ENCODE measurements around the gene ALG9.

DNA sequence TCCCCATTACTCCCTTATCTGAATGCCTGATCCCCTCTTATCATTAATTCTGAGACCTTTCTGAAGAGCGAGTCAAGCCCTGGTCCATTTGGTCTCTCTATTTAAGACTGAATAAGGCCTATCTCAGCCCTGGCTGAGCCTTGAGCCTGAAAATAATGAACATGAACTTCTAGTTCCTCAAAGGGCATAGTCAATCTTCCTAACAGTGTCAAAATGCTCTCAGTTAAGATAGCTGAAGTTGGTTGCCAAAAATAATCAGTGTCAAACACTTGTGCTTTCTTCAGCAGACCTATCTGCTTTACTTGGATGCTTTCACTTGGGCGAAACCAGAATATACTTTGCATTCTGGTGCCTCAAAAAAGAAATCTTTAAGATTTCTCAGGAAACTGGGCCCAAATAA lies 62.5 kb downstream of the ALG9 start:
- TF ChIP-seq, protein P1, sequence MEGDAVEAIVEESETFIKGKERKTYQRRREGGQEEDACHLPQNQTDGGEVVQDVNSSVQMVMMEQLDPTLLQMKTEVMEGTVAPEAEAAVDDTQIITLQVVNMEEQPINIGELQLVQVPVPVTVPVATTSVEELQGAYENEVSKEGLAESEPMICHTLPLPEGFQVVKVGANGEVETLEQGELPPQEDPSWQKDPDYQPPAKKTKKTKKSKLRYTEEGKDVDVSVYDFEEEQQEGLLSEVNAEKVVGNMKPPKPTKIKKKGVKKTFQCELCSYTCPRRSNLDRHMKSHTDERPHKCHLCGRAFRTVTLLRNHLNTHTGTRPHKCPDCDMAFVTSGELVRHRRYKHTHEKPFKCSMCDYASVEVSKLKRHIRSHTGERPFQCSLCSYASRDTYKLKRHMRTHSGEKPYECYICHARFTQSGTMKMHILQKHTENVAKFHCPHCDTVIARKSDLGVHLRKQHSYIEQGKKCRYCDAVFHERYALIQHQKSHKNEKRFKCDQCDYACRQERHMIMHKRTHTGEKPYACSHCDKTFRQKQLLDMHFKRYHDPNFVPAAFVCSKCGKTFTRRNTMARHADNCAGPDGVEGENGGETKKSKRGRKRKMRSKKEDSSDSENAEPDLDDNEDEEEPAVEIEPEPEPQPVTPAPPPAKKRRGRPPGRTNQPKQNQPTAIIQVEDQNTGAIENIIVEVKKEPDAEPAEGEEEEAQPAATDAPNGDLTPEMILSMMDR (IDR thresholded peaks at IDR 0.05): no peak
- TF ChIP-seq POLR2A (IDR thresholded peaks at IDR 0.05): no peak

All from breast epithelium (tissue), 3 donors.